Keratinocyte (primary cell): ENCODE data around the gene PRR20B.

Source experiments
- CTCF ChIP-seq, 3 experiments: IDR thresholded peaks in 1 of 3; conservative IDR thresholded peaks in 1 of 3; optimal IDR thresholded peaks in 1 of 3; 2 replicates in 2 of 3; 3 replicates in 1 of 3; pipeline versions ENCODE3 to v1.5.1; 2011; ENCODE audit warnings: low read length in 3 of 3, mild to moderate bottlenecking in 3 of 3, moderate library complexity in 2 of 3, control low read depth in 1 of 3, inconsistent platforms in 1 of 3; ENCODE audit not compliant: insufficient read depth in 2 of 3; ENCODE audit errors: extremely low read depth in 1 of 3
- EZH2 ChIP-seq: IDR thresholded peaks from one replicate; pipeline ENCODE4 v1.6.1; 2012; ENCODE audit warnings: inconsistent platforms, mild to moderate bottlenecking, low read length, moderate library complexity

GRCh38 chr13:57137585-57137984, 9.7 kb upstream of the PRR20B start:
- TF ChIP-seq CTCF (optimal IDR thresholded peaks at IDR 0.05 in 1 of 3, IDR thresholded peaks at IDR 0.05 in 1 of 3, conservative IDR thresholded peaks at IDR 0.05 in 1 of 3; ENCODE audit: extremely low read depth in 1 of 3, insufficient read depth in 2 of 3, low read length in 3 of 3): no peak
- no peak for TF ChIP-seq EZH2
